HepG2 (cell line): Measurements from ENCODE around the gene KIF26B. TPM values are rescaled to one million over a fixed set of nuclear protein-coding genes. Genes with fewer than 3 reads are reported as not detected.

Experiments
- ATAC-seq: fragments of 200-7000 bp; cut with Tn5 transposase; 3 replicates; pipeline ENCODE4 v1.9.1; 2020; ENCODE audit warnings: mild to moderate bottlenecking, moderate library complexity
- BruUV-seq: library from RNA; stranded (reverse); fragments of 400-500 nt; replicated peaks from 2 replicates; lab custom pipeline; 2021; lab: Mats Ljungman, UMichigan
- CTCF ChIA-PET: fragments of 300-600 bp; formaldehyde crosslinking; extraction: SDS; loops from one replicate; lab custom pipeline; 2021; ENCODE audit warnings: low total read pairs, inconsistent platforms, low intra/inter-chr PET ratio; lab: Yijun Ruan, JAX
- POLR2A ChIA-PET: fragments of 350-600 bp; sonication (Branson Sonifier 250); formaldehyde crosslinking; loops from one replicate; lab custom pipeline; 2020; ENCODE audit warnings: antibody characterized with exemption, inconsistent platforms; lab: Yijun Ruan, JAX
- DNase-seq: peaks from one replicate; pipeline ENCODE4 v3.0.0-alpha.2; 2015; ENCODE audit warnings: low spot score
- FAIRE-seq: peaks from 3 replicates; lab custom pipeline; 2011; peaks lifted over from hg19 to GRCh38; lab: Jason Lieb, UNC
- H2AFZ ChIP-seq: one replicate; pipeline ENCODE4 v1.6.1; 2011; ENCODE audit warnings: low read length, inconsistent platforms
- H3K27ac ChIP-seq: fragments of 300-600 bp; 3 replicates; pipeline ENCODE4 v1.8.0; 2011; ENCODE audit warnings: mixed run types, mild to moderate bottlenecking, mixed read lengths, low read length, inconsistent platforms; ENCODE audit not compliant: insufficient read depth; ENCODE audit errors: extremely low read length
- H3K27me3 ChIP-seq, 2 experiments: fragments of 200-600 bp in 1 of 2; 2 replicates in 1 of 2; 3 replicates in 1 of 2; pipeline versions ENCODE4 v1.6.0 to v1.8.0; 2011; ENCODE audit warnings: low read length in 2 of 2, mild to moderate bottlenecking in 2 of 2, moderate library complexity in 2 of 2, inconsistent platforms in 1 of 2; ENCODE audit not compliant: insufficient read depth in 2 of 2, control insufficient read depth in 1 of 2
- H3K36me3 ChIP-seq, 2 experiments: fragments of 200-600 bp in 1 of 2; replicated peaks in 1 of 2; 2 replicates in 1 of 2; 3 replicates in 1 of 2; pipeline versions ENCODE4 v1.5.1 to v1.8.0; 2011; ENCODE audit warnings: low read length in 2 of 2, inconsistent platforms in 1 of 2; ENCODE audit not compliant: insufficient read depth in 2 of 2, control insufficient read depth in 1 of 2
- H3K4me1 ChIP-seq: 2 replicates; pipeline ENCODE4 v1.5.1; 2012; ENCODE audit warnings: low read length, inconsistent platforms; ENCODE audit not compliant: insufficient read depth
- H3K4me2 ChIP-seq: 2 replicates; pipeline ENCODE4 v1.6.0; 2011; ENCODE audit warnings: low read depth, low read length, inconsistent platforms
- H3K4me3 ChIP-seq, 3 experiments: fragments of 200-600 bp in 1 of 3; sonication (generic), shearing (Covaris generic) in 1 of 3; replicated peaks in 1 of 3; 2 replicates each; pipeline ENCODE4 v1.5.1; 2011 to 2016; ENCODE audit warnings: low read length in 3 of 3, inconsistent platforms in 2 of 3, low read depth in 2 of 3, mild to moderate bottlenecking in 2 of 3, control low read depth in 1 of 3, mixed read lengths in 1 of 3; ENCODE audit not compliant: insufficient read depth in 1 of 3
- H3K79me2 ChIP-seq: one replicate; pipeline ENCODE4 v1.6.1; 2011; ENCODE audit warnings: low read length, inconsistent platforms; ENCODE audit not compliant: insufficient read depth
- H3K9ac ChIP-seq: 2 replicates; pipeline ENCODE4 v1.6.0; 2011; ENCODE audit warnings: mild to moderate bottlenecking, low read depth, low read length, inconsistent platforms; ENCODE audit not compliant: insufficient read depth
- H3K9me3 ChIP-seq: 2 replicates; pipeline ENCODE4 v1.5.1; 2012; ENCODE audit warnings: mild to moderate bottlenecking, low read length
- H4K20me1 ChIP-seq: 2 replicates; pipeline ENCODE4 v1.6.0; 2011; ENCODE audit warnings: inconsistent platforms, mild to moderate bottlenecking, low read length, moderate library complexity; ENCODE audit not compliant: insufficient read depth
- BRCA1 ChIP-seq: sonication (generic); formaldehyde crosslinking; IDR thresholded peaks from 2 replicates; pipeline ENCODE4 v1.4.0; 2020; ENCODE audit warnings: missing genetic modification reagents
- CBX1 ChIP-seq: IDR thresholded peaks from one replicate; pipeline ENCODE4 v1.6.1; 2016; ENCODE audit warnings: antibody characterized with exemption, low read depth
- RCOR2 ChIP-seq: IDR thresholded peaks from 2 replicates; pipeline ENCODE4 v1.6.1; 2016; ENCODE audit warnings: missing biosample characterization, missing genetic modification reagents
- SMYD3 ChIP-seq: sonication (generic); formaldehyde crosslinking; IDR thresholded peaks from 2 replicates; pipeline ENCODE4 v1.8.1; 2023; ENCODE audit warnings: mild to moderate bottlenecking, missing genetic modification reagents
- ZBTB1 ChIP-seq: sonication (generic); formaldehyde crosslinking; IDR thresholded peaks from 2 replicates; pipeline ENCODE4 v1.4.0; 2020; ENCODE audit warnings: missing genetic modification reagents, borderline replicate concordance
- ZNF224 ChIP-seq: sonication (generic); formaldehyde crosslinking; IDR thresholded peaks from 2 replicates; pipeline ENCODE4 v1.5.0; 2020; ENCODE audit warnings: mild to moderate bottlenecking, missing genetic modification reagents
- ZNF570 ChIP-seq: sonication (generic); formaldehyde crosslinking; IDR thresholded peaks from 2 replicates; pipeline ENCODE4 v1.4.0; 2020; ENCODE audit warnings: mild to moderate bottlenecking, missing genetic modification reagents, borderline replicate concordance
- ZNF879 ChIP-seq: sonication (generic); formaldehyde crosslinking; IDR thresholded peaks from 2 replicates; pipeline ENCODE4 v1.8.1; 2023; ENCODE audit warnings: missing genetic modification reagents
- WGBS: methylation state at CpG from one replicate; pipeline ENCODE4 v1.1.6; 2017; ENCODE audit warnings: low lambda C conversion rate; 5-methylcytosine and 5-hydroxymethylcytosine counted together
- in situ Hi-C: cut with HindIII; loops from 2 replicates; pipeline ENCODE4 v1.10.0; 2017; ENCODE audit warnings: low pct_unique_long_range_greater_than_20kb; ENCODE audit not compliant: extremely low pct_ligation_motif_present
- intact Hi-C: fragments of 100-400 bp; cut with micrococcal nuclease; formaldehyde crosslinking; loops from one replicate; pipeline ENCODE4 v1.10.0; 2022; ENCODE audit not compliant: unreplicated experiment
- polyA plus RNA-seq, 8 experiments: library from polyadenylated mRNA; depleted of rRNA in 3 of 8; stranded (reverse) in 7 of 8; unstranded in 1 of 8; fragments of >200 nt; fragmentation: Illumina TruSeq in 4 of 8; extraction: Trizol in 4 of 8; gene quantifications; 2 replicates each; pipeline versions ENCODE4 v1.2.1 to v1.2.3, GENCODE V29; 2011 to 2016; ENCODE audit warnings: low read depth in 4 of 8, missing spikeins in 1 of 8, mixed read lengths in 1 of 8; ENCODE audit not compliant: insufficient read depth in 1 of 8
- total RNA-seq, 5 experiments: library from RNA; depleted of rRNA; stranded (reverse); fragments of >200 nt; fragmentation: Illumina TruSeq; extraction: Trizol; gene quantifications; 2 replicates each; pipeline ENCODE4 v1.2.3, GENCODE V29; 2016; ENCODE audit warnings: low read depth in 1 of 5
- TF ChIP-seq, protein P1 (sequence below), 2 experiments: sonication (generic) in 1 of 2; formaldehyde crosslinking in 1 of 2; IDR thresholded peaks; 2 replicates each; pipeline versions ENCODE4 v1.5.1 to v1.6.1; 2011 to 2020; ENCODE audit warnings: borderline replicate concordance in 1 of 2, low read depth in 1 of 2, low read length in 1 of 2, mild to moderate bottlenecking in 1 of 2, missing genetic modification reagents in 1 of 2, moderate library complexity in 1 of 2
- TF ChIP-seq, protein P2 (sequence below): sonication (generic); formaldehyde crosslinking; conservative IDR thresholded peaks from 2 replicates; pipeline ENCODE4 v1.4.0; 2020; ENCODE audit warnings: missing genetic modification reagents

Gene KIF26B
- total and polyA plus RNA-seq, 2 of the 13 experiments (the other 11 are each of a cell fraction or from before 2014, with no cell fraction given): 0.08 to 0.09 TPM

DNA sequence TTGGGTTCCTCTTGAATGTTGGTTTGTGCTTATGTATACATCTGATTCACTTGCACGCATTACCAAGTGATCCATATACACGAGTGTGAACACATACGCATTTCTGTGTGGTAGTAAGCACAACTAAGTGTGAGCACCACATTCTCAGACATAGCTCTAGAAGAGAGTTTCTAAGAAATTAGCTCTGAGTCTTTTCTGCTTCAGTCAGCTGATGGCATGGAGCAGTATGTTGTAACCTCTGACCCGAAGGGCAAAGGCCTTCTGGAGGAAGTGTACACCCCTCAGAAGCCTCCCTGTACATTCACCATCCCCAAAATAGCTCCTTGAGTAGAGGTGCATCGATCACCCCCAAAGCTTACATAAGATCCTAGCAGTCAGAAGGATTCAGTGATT lies 183.7 kb downstream of the KIF26B start (continued):
- no peak for TF ChIP-seq ZNF570 (CRISPR knock-in tag)
- TF ChIP-seq RCOR2 (CRISPR knock-in tag): no peak
- TF ChIP-seq ZNF224 (CRISPR knock-in tag): no peak

DNA sequence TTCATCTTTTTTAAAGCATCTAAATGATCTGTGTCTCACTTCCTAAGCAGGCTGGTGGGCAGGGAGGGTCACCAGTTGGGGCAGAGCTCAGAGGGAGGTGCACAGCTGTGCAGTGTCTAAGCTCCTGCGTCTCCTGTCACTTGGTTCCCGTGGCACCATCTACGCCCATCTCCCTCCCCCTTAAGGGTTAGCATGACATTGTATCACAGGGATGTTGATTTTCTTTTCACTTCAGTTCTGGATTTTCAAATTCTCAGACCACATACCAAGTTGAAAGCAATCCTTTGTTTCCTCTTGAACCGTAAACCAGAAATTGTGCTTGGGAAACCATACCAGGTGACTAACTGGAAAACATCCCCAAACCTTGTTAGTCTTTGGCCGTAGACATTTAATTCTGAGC lies 187.0 kb downstream of the KIF26B start:
- H3K36me3 ChIP-seq: no peaks in the 10 kb centered on the region
- TF ChIP-seq SMYD3 (CRISPR knock-in tag) (no peak), CBX1 (no peak)
- H3K4me2 ChIP-seq: no peak overlapping the region
- no peaks in the 10 kb centered on the region for H3K79me2 ChIP-seq
- no peak for ATAC-seq
- H3K9me3 ChIP-seq: no peaks in the 10 kb centered on the region
- intact Hi-C loops: no loop called here
- in situ Hi-C loops: no loop called here
- no peaks in the 10 kb centered on the region for H3K27me3 ChIP-seq
- BruUV-seq: no TSS peak
- FAIRE-seq: no peak
- POLR2A ChIA-PET: no interaction called here
- no peak overlapping the region for H3K9ac ChIP-seq
- no peak overlapping the region for H3K27ac ChIP-seq
- no peaks in the 10 kb centered on the region for H3K4me1 ChIP-seq
- DNase-seq: no peak
- 55% methylated on average over 5 of the region's 5 CpGs for WGBS
- H2AFZ ChIP-seq: no peak overlapping the region
- CTCF ChIA-PET: no interaction called here
- H4K20me1 ChIP-seq: no peaks in the 10 kb centered on the region
- H3K4me3 ChIP-seq: no peak overlapping the region

DNA sequence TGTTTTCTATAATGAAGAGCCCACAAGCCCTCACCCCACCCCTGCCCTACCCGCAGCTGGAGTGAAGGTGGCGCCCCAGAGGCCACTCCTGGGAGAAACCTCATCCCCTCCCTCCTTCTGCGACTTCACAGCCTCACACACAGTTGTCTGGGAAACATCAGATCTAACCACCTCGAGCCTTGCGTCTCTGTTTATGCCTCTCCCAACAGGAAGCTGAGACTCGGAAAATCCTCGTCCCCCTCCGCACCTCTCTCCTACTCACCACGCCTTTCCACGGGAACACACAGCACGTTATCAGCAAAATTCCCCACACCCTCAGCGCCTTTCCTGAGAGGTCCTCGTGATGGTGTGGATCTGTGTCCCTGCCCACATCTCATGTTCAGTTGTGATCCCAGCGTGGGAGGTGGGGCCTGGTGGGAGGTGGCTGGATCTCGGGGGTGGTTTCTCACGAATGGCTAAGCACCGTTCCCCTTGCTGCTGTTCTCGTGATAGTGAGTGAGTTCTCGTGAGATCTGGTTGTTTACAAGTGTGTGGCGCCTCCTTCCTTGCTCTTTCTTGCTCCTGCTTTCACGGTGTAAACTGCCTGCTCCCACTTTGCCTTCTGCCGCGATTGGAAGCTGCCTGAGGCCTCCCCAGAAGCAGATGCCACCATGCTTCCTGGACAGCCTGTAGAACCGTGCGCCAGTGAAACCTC lies 190.6 kb downstream of the KIF26B start:
- POLR2A ChIA-PET: no interaction called here
- no peak overlapping the region for H2AFZ ChIP-seq
- no peaks in the 10 kb centered on the region for H3K27me3 ChIP-seq
- no peak overlapping the region for H3K4me3 ChIP-seq
- intact Hi-C loops: no loop called here
- CTCF ChIA-PET: no interaction called here
- no peaks in the 10 kb centered on the region for H3K79me2 ChIP-seq
- 73% methylated on average over 25 of the region's 25 CpGs for WGBS
- no peak overlapping the region for H3K9ac ChIP-seq
- BruUV-seq: no TSS peak
- FAIRE-seq: no peak
- in situ Hi-C loops: no loop called here
- no peak overlapping the region for H3K4me2 ChIP-seq
- H3K9me3 ChIP-seq: no peaks in the 10 kb centered on the region
- H4K20me1 ChIP-seq: no peaks in the 10 kb centered on the region
- H3K36me3 ChIP-seq: no peaks in the 10 kb centered on the region
- no peak for DNase-seq
- no peak overlapping the region for H3K27ac ChIP-seq
- H3K4me1 ChIP-seq: no peaks in the 10 kb centered on the region
- ATAC-seq: peak; percentile 77
- TF ChIP-seq ZNF879 (CRISPR knock-in tag) (no peak), BRCA1 (no peak), ZBTB1 (CRISPR knock-in tag) (no peak)
- TF ChIP-seq, protein P1, sequence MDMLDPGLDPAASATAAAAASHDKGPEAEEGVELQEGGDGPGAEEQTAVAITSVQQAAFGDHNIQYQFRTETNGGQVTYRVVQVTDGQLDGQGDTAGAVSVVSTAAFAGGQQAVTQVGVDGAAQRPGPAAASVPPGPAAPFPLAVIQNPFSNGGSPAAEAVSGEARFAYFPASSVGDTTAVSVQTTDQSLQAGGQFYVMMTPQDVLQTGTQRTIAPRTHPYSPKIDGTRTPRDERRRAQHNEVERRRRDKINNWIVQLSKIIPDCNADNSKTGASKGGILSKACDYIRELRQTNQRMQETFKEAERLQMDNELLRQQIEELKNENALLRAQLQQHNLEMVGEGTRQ (IDR thresholded peaks at IDR 0.05; ENCODE audit: low read depth, low read length): no peak
- TF ChIP-seq, protein P1 (CRISPR knock-in tag; IDR thresholded peaks at IDR 0.05; ENCODE audit: borderline replicate concordance): no peak
- TF ChIP-seq, protein P2, sequence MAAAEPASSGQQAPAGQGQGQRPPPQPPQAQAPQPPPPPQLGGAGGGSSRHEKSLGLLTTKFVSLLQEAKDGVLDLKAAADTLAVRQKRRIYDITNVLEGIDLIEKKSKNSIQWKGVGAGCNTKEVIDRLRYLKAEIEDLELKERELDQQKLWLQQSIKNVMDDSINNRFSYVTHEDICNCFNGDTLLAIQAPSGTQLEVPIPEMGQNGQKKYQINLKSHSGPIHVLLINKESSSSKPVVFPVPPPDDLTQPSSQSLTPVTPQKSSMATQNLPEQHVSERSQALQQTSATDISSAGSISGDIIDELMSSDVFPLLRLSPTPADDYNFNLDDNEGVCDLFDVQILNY (CRISPR knock-in tag): no peak
